Kidney epithelial cell (primary cell): Measurements from ENCODE around the gene HELZ2. TPM values are rescaled to one million over a fixed set of nuclear protein-coding genes. Genes with fewer than 3 reads are reported as not detected.

ENCODE experiments used
- DNase-seq: peaks from one replicate; pipeline ENCODE4 v3.0.0-alpha.2; 2010; ENCODE audit warnings: low read depth
- H3K27me3 ChIP-seq: 2 replicates; pipeline ENCODE4 v1.6.0; 2011; ENCODE audit warnings: low read length; ENCODE audit not compliant: control insufficient read depth, insufficient read depth
- H3K36me3 ChIP-seq: 2 replicates; pipeline ENCODE4 v1.5.1; 2011; ENCODE audit warnings: low read length; ENCODE audit not compliant: control insufficient read depth, insufficient read depth
- H3K4me3 ChIP-seq: 2 replicates; pipeline ENCODE4 v1.5.1; 2011; ENCODE audit warnings: low read depth, mild to moderate bottlenecking, control low read depth, low read length
- total RNA-seq: library from RNA; depleted of rRNA; stranded (reverse); fragments of >200 nt; gene quantifications from 2 replicates; pipeline ENCODE4 v1.2.3, GENCODE V29; 2015
- TF ChIP-seq, protein P1 (sequence below): IDR thresholded peaks from 2 replicates; pipeline ENCODE4 v1.5.1; 2011; ENCODE audit warnings: mild to moderate bottlenecking, moderate library complexity, low read length, control low read depth, inconsistent platforms; ENCODE audit not compliant: insufficient read depth, poor library complexity, severe bottlenecking

HELZ2 gene
- total RNA-seq, 1 donor from 2014 or later: 69.2 TPM

GRCh38 chr20:63580796-63581461, 6.9 kb upstream of the HELZ2 start:
- H3K27me3 ChIP-seq: peaks cover 4% of the 10 kb centered on the region
- peak; percentile 32 for DNase-seq
- H3K4me3 ChIP-seq: no peak overlapping the region
- TF ChIP-seq, protein P1, sequence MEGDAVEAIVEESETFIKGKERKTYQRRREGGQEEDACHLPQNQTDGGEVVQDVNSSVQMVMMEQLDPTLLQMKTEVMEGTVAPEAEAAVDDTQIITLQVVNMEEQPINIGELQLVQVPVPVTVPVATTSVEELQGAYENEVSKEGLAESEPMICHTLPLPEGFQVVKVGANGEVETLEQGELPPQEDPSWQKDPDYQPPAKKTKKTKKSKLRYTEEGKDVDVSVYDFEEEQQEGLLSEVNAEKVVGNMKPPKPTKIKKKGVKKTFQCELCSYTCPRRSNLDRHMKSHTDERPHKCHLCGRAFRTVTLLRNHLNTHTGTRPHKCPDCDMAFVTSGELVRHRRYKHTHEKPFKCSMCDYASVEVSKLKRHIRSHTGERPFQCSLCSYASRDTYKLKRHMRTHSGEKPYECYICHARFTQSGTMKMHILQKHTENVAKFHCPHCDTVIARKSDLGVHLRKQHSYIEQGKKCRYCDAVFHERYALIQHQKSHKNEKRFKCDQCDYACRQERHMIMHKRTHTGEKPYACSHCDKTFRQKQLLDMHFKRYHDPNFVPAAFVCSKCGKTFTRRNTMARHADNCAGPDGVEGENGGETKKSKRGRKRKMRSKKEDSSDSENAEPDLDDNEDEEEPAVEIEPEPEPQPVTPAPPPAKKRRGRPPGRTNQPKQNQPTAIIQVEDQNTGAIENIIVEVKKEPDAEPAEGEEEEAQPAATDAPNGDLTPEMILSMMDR: peak; percentile 78
- no peaks in the 10 kb centered on the region for H3K36me3 ChIP-seq

- Histone ChIP-seq H3K27me3 (peaks cover 4% of the 10 kb centered on the region), H3K4me3 (no peak overlapping the region), H3K36me3 (no peaks in the 10 kb centered on the region)
- no peak for DNase-seq
- TF ChIP-seq, protein P1: no peak
Observed at GRCh38 chr20:63579017-63579694, 5.1 kb upstream of the HELZ2 start.

- TF ChIP-seq, protein P1: no peak
- peaks cover 4% of the 10 kb centered on the region for H3K27me3 ChIP-seq
- DNase-seq: no peak
- no peaks in the 10 kb centered on the region for H3K36me3 ChIP-seq
- no peak overlapping the region for H3K4me3 ChIP-seq
Observed at GRCh38 chr20:63578224-63579016, 4.4 kb upstream of the HELZ2 start.

DNA sequence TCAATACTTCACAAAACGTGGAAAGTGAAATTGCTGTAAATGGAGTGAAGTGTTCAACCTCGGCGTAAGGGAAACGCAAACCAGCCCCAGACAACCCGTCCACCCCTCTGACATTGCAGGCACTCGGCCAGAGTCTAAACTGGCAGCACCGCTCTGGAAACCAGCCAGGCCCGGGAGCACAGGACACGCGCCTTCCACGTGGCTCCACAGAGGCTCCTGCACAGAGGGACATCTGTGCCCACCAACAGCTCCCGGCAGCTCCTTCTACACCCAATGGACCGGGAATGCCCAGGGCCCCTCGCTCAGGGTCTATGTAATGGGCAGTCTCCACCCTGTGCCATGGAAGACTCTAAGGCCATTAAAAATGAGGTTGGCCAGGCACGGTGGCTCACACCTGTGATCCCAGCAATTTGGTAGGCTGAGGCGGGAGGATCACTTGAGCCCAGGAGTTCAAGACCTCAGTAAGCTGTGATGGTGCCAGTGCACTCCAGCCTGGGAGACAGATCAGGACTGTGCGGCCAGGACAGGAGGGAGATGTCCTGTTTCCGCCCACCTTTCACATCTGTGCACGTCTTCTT, 3.4 kb upstream of the HELZ2 start:
- DNase-seq: no peak
- Histone ChIP-seq H3K36me3 (no peaks in the 10 kb centered on the region), H3K4me3 (no peak overlapping the region), H3K27me3 (peaks cover 4% of the 10 kb centered on the region)
- TF ChIP-seq, protein P1: no peak

DNA sequence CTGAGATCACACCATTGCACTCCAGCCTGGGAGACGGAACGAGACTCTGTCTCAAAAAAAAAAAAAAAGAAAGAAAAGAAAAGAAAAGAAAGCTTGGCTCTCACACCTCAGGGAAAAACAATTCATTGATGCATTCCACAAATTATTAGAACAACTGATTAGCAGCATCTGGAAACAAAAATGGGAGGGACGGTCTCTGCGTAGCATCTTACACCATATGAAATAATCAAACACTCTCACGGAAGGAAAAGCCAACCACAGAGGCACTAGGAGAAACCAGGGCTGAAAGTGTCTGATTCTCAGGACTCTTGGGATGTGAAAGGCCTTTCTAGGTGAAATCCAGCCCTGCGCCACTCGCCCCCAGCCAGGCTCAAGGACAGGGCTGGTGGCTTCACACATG, 2.3 kb upstream of the HELZ2 start:
- H3K27me3 ChIP-seq: peaks cover 4% of the 10 kb centered on the region
- H3K36me3 ChIP-seq: no peaks in the 10 kb centered on the region
- DNase-seq: no peak
- TF ChIP-seq, protein P1: no peak
- H3K4me3 ChIP-seq: no peak overlapping the region
